GM23248 (cell line): Measurements from ENCODE around the gene CD248.

Experiments used
- EZH2 ChIP-seq: fragments of 200-600 bp; sonication (generic); IDR thresholded peaks from 2 replicates; pipeline ENCODE4 v1.6.1; 2018; ENCODE audit warnings: antibody characterized with exemption, mild to moderate bottlenecking; ENCODE audit not compliant: insufficient read depth, poor library complexity, severe bottlenecking
- EZH2phosphoT487 ChIP-seq: fragments of 200-600 bp; sonication (generic); IDR thresholded peaks from 2 replicates; pipeline ENCODE4 v1.6.1; 2018; ENCODE audit warnings: antibody characterized with exemption, moderate library complexity, mild to moderate bottlenecking, low read depth; ENCODE audit not compliant: insufficient read depth

- TF ChIP-seq EZH2 (no peak), EZH2phosphoT487 (no peak)
Observed at GRCh38 chr11:66287211-66287888, 29.5 kb downstream of the CD248 start.
